Measurements from ENCODE around the gene CORO1C.
"Not testable (repeated sequence)": the region's sequence is repeated elsewhere in the genome, so short reads cannot be mapped to it uniquely, and the experiment has no call there.

The CORO1C gene

DNA sequence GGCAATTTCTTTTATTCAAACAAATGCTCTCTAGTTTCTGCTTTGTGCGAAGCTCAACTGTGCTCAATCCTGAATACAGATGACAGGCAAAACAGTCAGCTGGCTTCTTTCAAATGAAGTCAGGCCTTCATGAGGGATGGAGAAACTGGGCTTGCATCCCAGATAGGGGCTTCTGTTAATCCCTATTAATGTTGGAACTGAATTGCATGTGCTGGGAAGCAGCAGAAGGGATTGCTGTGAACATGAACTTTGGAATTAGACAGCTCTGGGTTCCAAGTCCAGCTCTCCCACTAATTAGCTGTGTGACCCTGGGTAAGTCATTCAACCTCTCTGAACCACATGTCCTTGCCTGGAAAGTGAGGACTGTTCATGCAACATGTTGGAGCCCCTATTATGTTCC is 21.1 kb upstream of the CORO1C start:
- DNase-seq, result no peak

DNA sequence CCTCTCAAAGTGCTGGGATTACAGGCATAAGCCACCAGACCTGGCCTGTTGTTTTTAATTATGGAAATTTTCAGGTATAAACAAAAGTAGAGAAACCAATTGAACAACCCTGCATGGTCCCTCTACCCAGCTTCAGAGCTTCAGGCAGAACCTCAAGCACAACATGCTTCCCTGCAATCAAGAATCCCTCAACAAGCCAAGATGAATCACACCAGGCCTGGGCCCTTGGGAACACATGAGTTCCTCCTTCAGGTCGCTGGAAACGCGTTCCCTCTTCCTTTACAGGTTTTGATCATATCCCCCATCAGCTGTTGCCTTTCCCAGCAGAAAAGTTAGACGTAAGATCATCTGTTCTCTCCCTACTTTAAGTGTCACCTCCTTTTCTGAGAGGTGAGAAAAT is 20.5 kb upstream of the CORO1C start:
- no peak for DNase-seq

DNA sequence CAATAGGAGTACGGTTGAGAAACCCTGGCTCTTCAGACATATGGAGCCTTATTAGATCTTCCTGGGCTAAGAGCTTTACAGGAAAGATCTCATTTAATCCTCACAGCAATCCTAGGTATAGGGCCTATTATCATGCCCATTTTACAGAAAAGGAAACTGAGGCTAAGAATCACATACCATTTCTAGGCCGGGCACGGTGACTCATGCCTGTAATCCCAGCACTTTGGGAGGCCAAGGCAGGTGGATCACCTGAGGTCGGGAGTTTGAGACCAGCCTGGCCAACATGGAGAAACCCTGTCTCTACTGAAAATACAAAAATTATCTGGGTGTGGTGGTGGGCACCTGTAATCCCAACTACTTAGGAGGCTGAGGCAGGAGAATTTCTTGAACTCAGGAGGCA is 19.7 kb upstream of the CORO1C start:
- not testable (repeated sequence) for DNase-seq

DNA sequence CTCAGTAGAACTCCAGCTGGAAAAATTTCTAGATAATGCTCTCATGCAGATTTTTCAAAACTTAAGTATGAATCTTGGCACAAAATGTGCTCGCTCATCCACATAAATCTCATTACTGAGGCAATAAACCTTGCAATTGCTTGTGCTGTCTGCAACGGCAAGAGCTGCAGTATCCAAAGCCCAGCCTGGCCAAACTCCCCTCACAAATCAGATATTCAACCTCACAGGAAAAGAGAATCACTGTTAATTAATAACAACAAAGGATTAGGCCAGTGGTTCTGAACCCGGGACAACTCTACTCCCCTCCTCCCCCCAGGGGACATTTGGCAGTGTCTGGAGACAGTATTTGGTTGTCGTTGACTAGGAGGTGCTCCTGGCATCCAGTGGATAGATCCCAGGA is 19.2 kb upstream of the CORO1C start:
- DNase-seq, result no peak

DNA sequence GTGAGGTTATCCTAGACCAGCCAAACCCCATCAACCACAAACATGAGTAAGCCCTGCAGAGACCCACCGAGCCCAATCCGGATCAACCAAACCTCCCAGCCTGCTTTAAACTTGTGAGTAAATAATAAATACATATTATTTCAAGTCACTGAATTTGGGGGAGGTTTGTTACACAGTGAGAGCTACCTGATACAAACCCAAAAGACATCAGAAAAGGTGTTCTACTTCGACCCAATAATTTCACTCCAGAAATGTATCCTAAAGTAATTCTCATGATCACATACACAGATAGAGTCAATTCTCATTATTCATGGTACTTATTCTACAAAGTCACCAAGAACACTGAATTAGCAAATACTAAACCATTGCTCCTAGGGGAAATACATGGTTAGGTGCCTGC is 16.2 kb upstream of the CORO1C start:
- DNase-seq, result no peak

DNA sequence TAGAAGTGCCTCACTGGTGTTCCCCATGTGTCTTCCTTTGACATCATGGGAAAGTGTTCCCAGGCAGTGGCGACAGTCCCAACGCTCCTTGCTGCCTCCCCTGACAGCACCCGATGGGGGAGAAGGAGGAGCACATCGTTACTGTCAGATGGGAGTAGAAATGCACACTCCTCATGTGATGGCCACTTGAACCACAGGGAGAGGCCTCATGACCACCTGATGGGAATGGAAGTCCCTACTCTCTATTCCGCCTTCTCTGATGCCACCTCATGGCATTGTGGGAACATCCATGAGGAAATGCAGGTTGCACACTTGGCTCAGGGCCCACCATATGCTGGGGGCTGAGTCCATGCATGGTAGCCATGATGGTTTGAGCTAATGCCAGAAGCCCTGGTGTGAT is 14.3 kb upstream of the CORO1C start:
- no peak for DNase-seq

DNA sequence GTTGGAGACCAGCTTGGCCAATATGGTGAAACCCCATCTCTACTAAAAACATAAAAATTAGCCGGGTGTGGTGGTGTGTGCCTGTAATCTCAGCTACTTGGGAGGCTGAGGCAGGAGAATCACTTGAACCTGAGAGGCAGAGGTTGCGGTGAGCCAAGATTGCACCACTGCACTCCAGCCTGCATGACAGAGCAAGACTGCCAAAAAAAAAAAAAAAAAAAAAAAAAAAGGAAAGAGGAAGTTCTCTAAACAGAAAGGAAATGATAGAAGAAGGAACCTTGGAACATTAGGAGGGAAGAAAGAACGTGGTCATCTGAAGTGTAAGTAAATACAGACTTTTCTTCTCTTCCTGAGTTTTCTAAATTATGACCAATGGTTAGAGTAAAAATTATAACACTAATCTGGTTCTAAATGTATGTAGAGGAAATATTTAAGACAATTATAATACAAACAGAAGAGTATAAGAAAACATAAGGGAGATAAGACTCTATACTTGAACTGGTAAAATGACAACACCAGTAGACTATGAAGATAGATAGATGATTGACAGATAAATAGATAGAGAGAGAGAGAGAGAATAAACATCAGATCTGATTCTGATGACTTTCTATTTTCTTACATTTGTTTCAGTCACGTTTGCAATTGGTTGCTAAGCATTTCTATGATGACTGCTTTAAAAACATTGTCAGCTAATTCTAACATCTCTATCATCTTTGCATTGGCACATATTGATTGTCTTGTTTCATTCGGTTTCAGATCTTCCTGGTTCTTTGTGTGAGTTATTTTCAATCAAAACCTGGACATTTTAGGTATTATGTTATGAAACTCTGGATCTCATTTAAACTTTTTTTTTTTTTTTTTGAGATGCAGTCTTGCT is 12.9 kb upstream of the CORO1C start:
- no peak for DNase-seq

DNA sequence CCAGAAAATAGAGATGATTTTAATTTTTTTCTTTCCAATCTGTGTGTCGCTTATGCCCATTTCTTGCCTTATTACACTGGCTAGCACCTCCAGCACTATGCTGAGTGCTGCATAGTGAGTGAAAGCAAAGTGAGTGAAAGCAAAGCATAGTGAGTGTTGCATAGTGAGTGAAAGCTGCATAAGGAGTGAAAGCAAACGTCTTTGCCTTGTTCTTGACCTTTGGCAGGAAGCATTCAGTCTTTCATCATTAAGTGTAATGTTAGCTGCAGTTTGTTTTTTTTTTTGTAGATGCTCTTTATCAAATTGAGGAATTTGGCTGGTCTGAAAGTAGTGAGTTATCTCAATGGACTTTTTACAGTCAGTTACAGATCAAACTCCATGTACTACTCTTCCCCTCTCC is 6.9 kb upstream of the CORO1C start:
- DNase-seq, result no peak

DNA sequence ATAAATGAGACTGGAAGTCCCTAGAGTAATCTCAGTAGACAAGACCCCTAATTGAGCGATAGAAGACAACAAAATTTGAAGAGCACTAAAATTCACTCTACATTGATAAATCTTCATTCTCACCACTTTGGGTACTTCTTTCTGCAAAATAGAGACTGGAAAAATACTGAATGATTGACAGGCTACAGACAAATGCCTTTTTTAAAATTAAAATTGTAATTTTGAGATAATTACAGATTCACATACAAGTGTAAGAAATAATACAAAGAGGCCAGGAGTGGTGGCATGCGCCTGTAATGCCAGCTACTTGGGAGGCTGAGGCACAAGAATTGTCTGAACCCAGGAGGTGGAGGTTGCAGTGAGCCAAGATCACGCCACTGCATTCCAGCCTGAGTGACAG is 4.5 kb upstream of the CORO1C start:
- no peak for DNase-seq

DNA sequence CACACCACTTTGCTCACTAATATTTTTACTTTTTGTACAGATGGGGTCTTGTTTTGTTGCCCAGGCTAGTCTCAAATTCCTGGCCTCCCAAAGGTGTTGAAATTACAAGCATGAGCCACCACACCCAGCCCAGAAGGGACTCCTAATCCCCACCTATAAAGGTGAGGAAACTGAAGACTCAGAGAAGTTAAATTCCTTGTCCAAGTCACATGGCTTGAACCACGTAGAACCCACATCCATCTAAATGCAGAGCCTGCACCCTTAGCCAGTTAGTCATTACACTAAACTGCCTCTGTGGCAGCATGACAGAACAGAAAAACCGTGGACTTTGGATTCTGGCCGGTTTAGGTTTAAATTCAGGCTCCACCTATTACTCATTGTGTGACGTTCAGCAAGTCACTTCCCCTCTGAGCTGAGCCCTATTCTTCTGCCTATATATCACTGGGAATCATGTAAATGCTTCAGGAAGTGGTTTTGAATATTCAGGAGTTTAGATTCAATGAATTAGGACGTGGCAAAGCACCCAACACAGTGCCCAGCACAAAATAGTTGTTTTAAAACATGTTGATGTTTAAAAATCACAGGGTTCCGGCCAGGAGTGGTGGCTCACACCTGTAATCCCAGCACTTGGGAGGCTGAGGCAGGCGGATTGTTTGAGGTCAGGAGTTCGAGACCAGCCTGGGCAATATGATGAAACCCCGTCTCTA is 3.0 kb upstream of the CORO1C start:
- peak; percentile 15 for DNase-seq

DNA sequence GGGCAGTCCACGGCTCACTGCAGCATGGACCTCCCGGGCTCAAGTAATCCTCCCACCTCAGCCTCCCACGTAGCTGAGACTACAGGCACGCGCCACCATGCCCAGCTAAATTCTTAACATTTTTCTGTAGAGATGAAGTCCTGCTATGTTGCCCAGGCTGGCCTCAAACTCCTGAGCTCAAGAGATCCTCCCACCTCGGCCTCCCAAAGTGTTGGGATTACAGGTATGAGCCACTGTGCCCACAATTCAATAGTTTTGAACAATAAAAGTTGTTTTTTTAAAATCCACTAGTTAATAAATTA is 1.9 kb upstream of the CORO1C start:
- DNase-seq, result not testable (repeated sequence)

DNA sequence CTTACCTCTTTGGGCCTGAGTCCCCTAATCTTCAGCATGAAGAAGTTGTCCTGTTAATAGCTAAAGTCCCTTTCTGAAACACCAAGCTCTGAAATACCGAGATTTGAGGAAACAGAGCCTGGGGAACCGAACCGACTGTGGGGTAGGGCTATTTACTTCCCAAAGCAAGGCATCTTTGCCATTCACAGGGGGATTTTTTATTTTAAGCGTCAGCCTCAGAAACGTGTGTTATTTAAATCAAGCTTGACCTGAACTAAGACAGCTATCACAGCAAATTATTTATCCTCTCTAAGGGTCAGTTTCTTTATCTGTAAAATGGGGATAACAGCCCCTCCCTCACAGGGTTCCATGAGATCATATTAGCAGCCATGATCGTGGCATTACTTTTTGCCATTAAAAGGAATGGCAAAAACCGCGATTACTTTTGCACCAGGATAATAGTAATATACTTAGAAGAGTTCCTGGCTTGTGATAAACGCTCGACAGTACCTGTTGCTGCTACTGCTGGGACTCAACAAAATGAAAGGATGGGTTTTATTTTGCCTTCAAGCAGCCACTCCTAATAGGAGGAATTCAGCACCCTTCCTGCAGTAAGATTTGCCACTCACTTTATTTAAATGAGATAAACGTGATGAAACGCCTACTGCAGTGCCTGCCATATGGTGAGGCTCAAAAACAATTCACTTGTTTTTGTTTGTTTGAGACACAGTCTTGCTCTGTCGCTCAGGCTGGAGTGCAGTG is 1.3 kb upstream of the CORO1C start:
- DNase-seq, result no peak

DNA sequence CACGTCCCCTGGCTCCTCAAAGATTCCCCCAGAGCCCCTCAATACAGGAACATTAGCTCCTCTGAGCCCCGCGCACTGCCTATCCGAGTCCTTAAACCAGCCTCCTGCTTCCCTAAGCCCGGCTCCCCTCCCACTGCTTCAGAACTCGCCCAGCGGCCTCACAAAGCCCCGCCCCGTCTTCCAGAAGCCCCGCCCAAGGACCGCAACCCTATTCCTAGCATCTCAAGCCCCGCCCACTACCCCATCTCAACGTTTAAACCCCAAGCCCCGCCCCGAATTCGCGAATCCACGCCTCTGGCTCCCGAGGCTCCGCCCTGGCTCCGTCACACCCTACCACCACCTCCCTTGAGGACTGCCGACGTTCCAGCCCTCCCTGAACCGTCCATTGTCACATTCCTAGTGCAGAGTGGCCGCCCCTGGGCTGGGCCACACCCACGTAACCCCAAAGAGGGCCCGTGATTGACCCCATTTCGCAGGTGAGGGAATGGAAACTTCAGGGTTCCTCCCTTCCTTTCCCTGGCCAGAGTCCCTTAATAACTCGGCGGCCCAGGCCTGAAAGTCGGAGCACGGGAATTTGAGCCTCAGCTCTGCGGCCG is 646 bp upstream of the CORO1C start:
- peak; percentile 94 for DNase-seq

DNA sequence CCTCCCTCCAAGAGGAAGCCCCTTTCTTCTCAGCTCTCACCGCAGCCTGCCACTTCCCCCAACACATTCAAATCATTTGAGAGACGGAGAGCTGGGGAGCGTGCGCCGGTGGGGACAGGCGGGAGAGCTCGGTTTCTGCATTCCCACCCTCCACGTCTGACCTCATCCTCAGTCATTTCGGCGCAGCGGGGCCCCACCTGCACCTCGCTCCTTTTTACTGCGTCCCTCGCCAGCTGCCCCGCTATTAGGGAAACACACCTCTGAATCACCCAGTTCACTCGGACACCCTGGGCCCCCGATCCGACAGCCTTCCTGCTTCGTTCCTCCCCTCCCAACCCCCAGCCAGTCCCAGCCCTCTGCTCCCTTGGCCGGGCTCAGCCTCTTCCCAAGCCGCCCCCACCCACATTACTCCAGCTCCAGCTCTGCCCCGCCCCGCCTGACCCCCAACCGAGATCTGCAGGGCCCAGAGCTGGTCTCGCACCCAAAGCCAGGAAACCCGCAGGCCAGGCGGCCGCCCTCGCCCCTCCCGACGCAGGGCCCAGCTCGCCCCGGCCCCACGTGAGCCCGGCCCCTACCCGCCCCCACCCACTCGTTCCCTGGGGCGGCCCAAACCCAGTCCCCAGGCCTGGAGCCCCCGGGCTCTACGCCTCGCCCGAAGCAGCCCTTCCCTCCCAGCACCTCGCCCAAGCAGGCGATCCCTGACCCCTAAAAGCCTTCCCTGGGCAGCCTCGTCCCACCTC is 783 bp downstream of the CORO1C start:
- DNase-seq, result peak; percentile 15

DNA sequence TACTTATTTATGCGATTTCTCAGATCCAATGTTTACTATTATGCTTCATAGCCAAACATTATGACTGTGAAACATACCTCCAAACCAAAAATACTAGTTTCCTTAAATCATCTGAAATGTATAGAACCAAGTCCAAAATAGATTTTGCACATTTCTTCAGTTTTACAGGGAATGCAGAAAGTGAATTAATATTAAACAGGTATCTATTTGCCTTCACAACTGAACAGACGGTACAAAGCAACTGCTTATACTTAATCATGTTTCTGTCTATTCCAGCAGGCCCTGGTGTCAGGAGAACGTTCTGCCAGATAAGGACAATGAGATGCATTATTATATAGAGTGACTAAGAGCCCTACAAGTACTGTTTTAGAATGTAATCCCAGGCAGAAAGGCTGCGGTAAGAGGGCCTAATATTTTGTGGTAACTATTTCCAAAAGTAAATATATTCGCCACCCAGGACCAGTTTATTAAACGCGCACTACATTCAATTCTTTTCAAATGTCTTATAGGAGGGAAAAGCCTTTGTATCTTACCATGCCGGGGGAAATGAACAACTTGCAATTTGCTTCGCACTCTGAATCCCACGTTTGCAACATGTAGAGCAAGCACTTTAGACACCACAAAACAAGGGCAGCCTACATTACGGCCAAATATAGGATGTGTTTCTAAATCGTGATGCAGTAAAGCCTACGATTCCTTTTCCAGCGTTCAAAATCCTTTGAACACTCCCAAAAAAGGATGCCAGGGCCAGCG is 1.5 kb downstream of the CORO1C start:
- DNase-seq, result no peak

DNA sequence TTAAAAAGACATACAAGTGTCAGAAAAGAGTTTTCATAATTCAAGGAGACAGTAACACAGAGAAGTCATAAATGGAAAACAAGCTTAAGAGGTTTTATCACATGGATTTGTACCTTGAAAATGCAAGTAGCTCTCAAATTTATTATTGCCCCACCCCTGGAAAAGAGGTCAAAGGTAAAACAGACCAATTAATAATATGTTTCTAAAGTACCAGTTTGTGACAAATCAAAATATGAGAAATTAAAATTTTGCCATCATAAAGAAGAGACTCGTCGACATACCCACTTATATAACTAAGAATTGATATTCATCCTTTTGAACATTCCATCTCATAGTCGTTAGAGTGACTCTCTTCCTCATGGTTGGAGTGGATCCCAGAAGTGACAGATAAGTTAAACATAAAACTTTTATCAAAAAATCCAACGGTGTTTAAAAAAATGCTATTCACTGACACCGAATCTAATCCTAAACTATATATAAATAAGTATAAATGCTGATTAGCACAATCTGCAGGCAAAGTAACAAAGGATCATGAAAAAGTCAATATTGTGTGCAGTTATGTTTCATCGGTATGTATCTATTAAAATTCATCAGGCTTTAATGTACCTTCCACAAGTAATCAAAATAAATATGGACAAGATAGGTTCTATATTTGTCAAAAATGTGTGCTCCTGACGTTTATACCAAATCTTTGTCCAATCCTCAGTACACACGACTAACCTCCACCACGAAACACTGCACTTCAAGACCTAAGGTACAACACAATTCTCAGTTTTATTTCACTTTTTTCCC is 2.3 kb downstream of the CORO1C start:
- no peak for DNase-seq

DNA sequence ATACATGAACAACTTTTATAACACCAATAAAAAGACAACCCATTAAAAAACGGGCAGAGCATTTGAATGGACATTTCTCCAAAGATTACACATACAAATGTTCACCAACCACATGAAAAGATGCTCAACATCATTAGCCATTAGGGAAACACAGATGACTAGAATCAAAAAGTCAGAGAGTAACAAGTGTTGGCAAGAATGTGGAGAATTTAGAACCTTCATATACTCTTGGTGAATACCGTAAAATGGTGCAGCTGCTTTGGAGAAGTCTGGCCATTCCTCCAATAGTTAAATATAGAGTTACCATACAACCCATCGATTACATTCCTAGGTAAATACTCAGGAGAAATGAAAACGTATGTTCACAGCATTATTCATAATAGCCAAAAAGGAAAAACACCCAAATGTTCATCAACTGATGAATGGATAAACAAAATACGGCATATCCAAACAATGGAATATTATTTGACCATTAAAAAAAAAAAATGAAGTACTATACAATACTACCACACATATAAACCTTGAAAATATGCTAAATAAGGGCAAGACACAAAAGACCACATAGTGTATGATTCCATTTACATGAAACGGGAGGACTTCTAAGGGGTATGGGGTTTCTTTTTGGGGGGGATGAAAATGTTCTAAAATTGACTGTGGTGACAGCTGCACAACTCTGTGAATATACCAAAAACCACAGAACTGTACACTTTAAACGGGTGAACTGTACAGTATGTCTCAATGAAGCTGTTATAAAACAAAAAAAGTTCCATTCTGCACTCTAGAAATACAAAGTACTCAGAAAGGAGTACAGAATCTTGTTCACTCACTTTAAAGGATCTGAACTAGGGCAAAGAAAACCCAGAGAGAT is 3.2 kb downstream of the CORO1C start:
- no peak for DNase-seq

DNA sequence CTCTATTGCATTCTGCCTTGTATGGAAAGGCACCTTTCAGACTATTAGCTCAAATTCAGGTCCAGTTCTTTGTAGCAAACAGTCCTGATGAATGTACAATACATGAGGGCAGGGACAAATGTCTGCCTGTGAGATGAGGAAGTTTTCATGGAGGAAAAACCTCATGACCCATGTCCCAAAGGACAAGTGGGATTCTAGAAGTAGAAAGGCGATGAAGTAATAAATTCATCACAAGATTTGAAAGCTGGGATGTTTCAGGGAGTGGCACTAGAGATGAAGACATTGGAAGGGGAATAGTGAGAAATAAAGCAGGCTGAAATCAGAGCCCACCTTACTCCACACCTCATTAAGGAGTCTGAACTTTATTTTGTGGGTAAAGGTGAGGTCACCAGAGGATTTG is 4.2 kb downstream of the CORO1C start:
- no peak for DNase-seq

DNA sequence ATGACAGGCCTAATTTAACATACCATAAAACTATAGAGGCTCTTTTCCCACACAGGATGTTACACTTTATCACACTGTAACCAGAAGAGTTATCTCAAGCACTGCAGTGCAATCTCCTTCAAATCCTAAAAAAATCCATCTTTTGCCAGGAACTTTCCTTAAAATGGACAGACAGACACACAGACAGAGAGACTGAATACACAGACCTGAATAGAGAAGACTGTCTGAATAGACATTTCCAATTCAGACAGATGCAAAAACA is 6.5 kb downstream of the CORO1C start:
- DNase-seq, result no peak

All from CD4-positive, alpha-beta T cell treated with Interleukin-4 for 4 hours (primary cell).